NT2/D1 (cell line): Measurements from ENCODE around the gene VWC2L.

Source experiments
- SUZ12 ChIP-seq: IDR thresholded peaks from 2 replicates; pipeline ENCODE4 v1.6.1; 2011; ENCODE audit not compliant: insufficient read length, insufficient read depth; ENCODE audit errors: extremely low read depth
- ZNF274 ChIP-seq: IDR thresholded peaks from 2 replicates; pipeline ENCODE4 v1.6.1; 2011; ENCODE audit warnings: mild to moderate bottlenecking, low read depth, low read length

- no peak for TF ChIP-seq SUZ12
- TF ChIP-seq ZNF274, result no peak
Observed at GRCh38 chr2:214607051-214607450, 196.2 kb downstream of the VWC2L start.
